GM19372 (cell line): ENCODE measurements around the gene FHDC1.

Experiments
- ATAC-seq: cut with Tn5 transposase; IDR thresholded peaks from one replicate; pipeline ENCODE4 v1.9.1; 2021; ENCODE audit warnings: mild to moderate bottlenecking, low read depth, moderate library complexity; ENCODE audit not compliant: unreplicated experiment

FHDC1 gene

DNA sequence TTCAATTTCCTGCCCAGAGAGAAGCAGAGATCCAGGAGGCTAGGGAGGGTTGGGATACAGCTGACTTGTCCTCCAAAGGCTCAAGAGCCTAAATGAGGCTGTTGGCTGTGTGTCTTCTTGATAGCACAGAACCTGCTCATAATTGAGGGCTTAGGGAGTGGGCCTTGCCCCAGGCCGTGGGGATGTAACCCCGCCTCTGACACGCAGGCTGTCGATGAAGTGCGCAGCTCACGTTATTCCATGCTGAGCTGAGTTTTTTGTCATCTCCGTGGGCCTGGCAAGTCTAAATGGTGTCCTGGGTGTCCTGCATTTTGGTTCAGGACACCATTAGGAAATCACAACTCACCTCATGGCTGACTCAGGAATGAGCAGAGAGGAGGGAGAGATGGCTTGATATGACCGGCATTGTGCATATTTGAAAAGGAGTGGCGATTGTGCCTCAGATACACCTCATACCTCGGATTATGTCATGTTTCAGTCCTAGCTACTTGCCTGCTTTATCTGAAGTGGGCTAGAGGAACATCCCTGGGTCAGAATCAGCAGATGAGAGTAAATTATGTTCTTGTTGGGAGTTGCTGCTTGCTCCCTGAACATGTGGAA is 43.7 kb downstream of the FHDC1 start:
- no peak for ATAC-seq

DNA sequence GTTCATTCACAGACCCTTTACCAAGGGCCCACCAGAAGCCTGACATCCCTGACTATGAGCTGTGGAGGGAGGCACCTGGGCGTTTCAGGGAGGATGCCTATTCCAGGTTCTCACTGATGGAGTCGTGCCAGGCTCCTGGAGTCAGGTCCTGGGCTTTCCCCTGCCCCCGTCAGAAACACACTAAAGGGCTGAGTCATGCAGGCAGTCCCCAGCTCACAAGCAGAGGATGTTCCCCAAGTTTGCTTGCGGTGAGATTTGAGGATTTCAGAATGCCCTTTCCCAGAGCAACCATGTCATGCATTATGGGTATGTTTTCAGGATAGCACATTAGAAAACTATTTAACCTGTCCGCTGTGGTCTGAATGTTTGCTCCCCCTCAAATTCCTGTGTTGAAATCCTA is 45.2 kb downstream of the FHDC1 start:
- no peak for ATAC-seq

DNA sequence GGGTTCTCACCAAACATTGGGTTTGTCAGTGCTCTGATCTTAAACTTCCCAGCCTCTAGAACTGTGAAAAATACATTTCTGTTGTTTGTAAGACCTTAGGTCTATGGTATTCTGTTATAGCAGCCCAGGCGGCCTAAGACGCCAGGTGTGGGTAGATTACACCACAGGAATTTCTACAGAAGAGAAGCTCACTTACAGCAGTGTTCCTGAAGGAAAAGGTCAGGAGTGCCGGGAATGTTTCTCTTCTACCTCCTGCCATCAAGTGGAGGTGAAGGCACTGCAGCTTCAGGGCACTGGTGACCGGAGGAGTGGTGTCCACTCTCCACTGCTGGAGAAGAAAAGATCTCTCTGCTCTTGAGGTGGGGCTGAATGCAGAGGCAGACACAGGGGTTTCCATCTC is 45.7 kb downstream of the FHDC1 start:
- no peak for ATAC-seq

DNA sequence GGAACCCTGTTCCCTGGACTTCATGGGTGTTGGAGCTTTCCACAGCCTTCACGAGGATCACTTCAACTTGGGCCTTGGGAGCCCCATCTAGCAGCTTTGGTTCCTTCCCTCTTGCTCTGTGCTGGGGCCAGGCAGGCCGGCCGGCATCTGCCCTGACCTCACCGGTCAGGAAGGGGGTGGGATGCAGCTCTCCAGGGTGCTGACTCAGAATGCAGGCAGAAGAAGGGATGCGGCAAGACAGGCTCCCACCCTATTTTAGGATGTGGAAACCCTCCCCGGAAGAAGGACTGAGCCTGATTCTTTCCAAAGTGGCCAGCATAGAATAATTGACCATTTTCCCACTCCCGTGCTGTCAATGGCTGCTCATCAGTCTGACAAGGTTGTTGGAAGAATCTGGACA is 47.1 kb downstream of the FHDC1 start:
- no peak for ATAC-seq

DNA sequence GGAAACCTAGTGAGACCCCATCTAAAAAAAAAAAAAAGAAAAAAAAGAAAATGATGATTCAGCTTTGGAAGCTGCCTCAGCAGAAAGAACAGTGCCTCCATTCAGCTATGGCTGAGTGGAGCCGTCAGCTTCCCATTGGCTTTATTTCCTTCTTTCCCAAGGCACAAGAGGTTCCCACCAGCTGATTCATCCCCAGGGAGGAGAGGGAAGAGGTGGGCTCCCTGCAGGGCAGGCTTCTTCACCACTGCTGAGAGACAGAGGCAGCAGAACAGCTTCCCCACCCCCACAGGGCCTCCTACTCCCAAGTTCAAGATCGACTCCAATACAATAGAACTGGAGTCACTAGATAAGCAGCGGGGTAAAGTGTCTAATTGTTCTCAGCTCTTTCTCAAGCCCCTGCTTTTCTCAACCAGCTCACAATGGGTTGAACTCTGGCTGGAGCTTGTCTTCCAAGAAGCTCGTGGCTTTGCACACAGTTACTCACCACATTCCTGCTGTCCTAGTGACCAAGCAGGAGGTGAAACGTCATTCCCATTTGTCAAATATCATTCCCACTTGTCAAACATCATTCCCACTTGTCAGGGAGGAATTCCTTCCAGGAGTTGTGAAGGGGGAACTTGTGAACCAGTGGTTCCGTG is 47.8 kb downstream of the FHDC1 start:
- ATAC-seq = no peak

DNA sequence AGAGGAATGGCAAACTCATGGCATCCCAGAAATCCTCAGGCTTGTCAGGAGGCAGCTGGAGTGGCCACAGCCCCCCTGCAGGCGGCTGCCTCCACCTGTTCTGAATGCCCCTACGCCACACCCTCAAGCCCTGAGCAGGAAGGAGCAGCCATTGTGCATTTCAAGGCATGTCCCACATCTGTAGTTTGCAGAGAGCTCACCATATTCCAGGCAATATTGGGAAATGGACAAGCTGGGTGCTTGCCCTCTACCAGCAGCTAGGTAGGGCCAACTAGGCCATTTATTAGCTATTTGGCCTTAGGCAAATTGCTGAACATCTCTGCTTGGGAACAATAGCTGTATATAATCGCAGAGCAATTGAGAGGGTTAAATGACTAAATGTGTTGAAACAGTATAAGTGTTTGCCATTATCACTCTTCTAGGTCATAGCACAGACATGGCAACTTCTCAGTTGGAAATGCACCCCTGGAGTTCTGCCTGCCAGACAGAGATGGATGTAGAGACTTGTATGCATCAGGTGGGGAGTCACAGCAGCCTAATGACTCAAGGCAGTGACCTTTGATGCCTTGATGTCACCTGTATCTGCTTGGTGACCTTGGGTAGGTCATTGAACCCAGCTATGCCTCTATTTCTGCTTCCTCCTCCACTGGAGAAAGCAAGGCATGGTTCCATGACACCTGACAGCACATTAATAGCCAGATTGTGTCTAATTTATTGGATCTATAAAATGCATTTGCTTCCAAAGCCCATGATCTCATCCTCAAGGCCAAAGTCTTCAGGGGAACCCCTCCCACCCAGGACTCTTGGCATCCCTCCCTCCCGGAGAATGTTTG is 52.8 kb downstream of the FHDC1 start:
- no peak for ATAC-seq

DNA sequence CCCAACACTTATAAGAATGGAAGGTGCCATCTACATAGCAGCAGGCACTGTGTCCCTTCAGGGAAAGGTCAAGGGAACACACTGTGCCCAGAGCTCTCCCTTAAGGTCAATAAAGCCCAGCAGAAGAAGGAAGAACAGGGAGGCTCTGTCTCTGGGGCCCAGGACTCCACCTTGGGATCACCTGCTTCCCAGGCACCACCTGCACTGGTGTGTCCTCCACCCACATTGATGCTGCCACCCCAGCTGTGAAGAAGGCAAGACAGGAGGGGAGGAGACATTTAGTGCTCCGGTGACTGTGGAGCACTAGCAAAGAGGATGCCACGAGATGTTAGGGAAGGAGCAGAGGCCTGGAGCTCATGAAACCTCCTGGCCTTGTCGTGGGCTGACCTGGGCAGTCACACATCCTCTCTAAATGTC is 53.4 kb downstream of the FHDC1 start:
- no peak for ATAC-seq

DNA sequence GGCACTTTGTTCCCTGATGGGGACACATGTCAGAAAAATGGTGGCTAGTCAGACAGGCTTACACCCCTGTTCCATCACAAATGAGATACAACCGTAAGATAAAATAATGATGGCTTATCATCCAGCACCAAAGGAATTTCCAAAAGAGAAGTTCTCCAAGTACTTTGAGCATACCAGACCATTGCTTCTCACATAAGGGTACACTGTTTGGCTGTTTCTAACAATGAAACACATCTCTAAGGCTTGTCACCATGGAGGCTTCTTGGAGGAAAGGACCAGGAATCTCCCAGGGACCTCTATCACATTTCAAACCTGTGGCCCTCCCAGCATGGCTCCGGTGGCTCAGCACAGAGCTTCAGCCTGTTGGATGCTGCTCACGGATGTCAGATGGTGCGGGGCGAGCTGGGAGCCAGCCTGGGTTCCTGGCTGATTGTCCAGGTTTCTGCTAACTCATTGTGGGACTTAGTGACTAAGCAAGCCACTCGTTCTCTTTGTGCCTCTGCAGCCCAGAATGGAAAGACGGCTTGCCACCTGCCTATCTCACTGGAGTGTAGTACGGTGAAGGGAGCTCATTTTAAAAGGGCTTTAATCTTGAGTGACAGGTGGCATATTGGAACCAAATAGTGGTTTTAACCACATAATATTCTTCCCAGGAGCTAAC is 54.5 kb downstream of the FHDC1 start:
- no peak for ATAC-seq

DNA sequence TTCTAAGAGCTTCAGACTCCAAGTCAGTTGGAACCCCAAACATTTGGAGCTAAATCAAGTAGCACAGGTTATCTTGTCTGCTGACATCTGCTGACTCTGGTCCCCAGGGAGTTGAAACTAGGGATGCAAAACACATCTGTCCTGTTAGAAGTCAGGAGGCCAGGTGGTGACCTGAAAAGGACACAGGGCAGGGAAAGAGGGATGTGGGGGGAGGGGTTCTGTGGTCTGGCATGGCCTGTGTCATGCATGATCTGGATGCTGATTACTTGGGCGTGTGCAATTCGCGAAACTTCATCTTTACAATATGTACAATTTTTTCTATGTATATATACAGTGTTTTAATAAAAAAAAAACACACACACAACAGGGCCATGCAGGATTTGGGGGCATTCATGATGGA is 55.3 kb downstream of the FHDC1 start:
- ATAC-seq = no peak

DNA sequence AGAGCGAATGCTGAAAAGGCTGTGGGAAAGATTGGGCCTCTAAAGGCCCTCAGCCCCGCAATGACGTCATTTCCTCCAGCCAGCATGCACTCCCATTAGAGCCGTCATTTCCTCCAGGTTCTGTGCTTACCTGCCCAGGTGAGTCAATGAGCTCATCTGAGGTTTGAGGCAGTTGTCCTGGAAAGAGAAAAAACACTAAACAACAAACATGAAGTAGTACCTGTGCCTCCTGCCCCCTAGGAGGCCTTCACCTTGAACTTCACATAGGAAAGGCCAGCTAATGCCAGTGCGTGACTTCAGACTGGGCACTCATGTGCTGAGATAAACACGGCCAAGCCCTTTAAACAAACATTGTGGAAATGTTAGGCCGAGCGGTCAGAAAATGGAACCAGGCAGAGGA is 55.9 kb downstream of the FHDC1 start:
- ATAC-seq = no peak

DNA sequence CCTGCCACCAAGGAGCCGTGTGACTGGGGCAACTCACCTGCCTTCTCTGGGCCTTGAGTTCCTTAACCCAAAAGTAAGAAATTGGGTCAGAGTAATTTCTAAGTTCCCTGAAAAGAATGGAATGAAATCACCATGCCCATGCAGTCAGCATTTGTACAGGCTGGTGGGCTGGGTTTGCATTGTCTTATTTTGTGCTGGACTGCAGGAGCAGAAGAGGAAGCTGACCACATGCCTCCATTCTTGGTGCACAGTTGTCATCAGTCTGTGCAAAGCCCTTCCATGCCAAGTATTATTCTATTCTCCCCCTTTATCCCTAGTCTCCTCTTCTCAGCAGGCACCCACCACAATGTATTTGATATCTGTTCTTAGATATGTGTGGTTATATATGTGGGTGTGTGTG is 56.3 kb downstream of the FHDC1 start:
- no peak for ATAC-seq

DNA sequence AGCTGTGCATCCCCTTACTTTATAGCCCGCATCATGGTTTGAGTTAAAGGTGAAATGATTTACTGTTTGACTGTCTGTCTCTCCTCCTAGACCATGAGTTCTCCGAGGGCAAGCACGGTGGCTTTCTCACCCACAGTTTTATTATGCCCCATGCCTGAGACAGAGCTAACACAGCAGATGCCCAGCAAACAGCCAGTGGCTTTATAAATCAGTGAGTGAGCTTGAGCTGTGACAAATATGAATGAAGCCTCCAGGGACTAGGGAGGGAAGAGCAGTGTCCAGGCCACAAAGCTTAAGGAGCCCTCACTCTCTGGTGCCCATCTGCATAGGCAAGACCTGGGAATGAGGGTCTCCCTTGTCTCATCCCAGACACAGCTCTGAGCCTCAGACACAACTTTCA is 57.9 kb downstream of the FHDC1 start:
- no peak for ATAC-seq

DNA sequence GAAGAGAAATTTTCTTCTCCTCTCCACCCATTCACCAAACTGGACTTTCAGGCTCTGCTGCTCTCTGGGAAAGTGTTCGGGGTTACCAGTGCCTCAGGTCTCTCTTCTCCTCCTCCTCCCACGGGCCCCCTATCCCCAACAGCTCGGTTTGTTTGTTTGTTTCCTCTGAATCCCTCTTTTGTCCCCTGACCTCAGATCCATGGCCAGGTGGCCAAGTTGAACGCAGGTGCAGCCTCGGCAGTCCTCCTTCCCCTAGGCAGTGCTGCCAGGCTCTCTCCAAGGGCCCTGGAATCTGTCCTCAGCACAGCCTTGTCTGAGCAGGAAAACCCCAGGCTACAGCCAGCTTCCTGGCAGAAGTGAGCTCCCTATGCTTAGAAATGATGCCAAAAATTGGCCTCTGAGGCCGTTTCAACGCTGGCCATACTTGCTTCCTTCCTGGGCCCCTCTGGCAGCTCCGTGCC is 60.0 kb downstream of the FHDC1 start:
- no peak for ATAC-seq

DNA sequence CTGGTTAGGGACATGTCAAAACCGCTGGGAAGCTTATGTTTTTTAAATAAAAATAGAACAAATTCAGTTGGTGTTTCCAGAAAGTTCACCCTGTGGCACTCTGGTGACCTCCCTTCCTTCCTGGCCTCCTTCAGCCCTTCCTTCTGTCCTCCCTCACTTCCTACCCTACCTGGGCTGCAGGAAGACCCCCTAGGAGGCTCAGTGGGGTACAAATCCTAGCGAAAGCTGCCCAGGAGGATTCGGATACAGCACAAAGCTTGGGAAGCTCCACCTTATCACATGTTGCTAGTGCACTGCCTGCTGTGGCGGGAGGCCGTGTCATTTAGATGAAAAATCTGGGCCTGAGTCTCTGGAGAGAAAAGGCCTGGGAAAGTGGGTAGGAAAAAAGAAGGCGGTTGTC is 60.5 kb downstream of the FHDC1 start:
- ATAC-seq = no peak

DNA sequence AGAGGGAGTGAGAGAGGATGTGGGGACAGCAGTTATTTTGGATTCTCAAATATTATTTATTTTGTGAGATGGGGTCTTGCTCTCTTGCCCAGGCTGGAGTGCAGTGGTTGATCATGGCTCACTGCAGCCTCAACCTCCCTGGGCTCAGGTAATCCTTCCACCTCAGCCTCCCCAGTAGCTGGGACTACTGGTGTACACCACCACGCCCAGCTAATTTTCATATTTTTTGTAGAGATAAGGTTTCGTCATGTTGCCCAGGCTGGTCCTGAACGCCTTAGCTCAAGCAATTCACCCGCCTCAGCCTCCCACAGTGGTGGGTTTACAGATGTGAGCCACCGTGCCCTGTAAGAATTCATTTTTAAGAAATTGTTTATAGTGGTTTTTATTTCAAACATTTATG is 61.2 kb downstream of the FHDC1 start:
- ATAC-seq = no peak

DNA sequence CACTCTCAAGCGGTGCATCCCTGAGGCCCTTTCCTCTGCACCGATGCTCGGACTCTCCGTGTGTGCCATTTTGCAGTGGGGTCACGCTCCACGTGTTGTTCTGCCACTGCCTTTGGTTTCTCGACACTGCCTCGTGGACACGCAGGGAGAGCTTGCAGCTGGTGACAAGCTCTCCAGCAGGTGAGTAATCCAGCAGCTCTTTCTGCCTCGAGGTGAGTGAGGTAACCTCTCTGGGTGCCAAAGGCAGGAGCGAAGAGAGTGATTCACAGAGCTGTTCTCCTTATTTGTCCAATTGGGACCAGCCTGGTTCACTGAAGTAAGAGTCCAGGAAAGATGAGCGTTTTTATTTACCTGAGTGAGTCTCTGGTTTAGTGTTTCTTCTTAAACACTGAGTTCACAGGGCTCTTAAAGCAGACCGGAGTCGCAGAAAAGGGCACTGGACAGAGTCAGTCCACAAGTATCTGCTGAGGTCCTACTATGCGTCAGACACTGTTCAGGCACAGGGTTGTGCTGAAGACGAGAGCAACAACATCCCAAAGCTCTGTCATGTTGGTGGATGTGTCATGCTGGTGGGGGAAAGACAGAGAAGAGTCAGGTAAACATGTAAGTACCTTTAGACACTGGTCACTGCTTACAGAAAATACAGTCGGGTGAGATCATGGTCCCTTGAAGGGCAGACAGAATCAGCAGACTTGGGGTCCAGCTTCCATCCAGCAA is 61.8 kb downstream of the FHDC1 start:
- no peak for ATAC-seq

DNA sequence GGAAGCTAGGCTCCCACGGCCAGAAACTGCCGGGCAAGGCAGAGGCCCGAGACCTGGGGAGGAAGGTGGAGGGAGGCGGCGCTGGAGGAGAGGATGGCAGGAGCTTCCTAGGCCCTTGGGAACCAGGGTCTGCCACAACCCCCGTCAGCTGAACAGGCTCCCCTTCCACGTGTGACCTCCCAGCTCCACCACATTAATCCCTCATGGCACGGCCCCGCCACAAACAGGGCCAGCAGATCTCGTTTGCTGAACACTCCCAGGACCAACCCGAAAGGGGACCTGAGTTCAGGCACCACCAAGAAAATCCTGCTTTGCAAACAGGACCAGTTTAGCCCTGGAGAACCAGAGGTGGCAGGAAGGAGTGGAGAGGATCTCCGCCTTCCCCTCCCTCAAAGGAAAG is 62.7 kb downstream of the FHDC1 start:
- ATAC-seq = no peak

DNA sequence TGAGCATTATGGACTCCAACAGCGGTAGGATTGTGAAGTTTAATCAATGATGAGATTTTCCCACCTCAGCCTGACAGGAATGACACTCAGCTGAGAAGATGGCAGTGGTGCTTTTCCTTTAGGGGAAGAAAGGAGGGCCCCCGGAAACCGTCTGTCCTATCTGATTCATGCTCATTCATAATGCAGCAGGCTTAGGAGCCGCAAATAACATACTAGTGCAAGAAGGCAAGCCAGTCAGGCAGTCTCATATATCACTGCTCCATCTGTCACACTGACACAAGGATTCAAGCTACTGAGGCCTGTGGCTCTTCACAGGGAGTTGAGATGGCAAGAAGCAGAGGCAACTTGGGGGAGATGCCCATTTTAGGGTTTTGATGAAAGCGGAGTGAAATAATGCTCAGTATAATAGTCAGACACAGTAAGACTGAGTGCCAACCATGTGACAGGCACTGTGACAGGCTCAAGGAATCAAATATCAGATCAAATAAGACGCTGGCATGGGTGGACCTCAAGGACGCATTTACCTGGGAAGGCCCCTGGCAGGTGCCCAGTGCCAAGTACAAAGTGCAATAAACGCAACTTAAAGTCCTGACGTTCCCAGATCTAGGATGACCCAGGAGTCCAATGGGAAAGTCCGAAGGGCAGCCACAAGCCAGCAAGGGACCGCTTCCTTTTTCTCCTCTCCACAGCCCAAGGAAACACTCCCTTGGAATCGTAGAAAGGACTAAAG is 63.4 kb downstream of the FHDC1 start:
- no peak for ATAC-seq

DNA sequence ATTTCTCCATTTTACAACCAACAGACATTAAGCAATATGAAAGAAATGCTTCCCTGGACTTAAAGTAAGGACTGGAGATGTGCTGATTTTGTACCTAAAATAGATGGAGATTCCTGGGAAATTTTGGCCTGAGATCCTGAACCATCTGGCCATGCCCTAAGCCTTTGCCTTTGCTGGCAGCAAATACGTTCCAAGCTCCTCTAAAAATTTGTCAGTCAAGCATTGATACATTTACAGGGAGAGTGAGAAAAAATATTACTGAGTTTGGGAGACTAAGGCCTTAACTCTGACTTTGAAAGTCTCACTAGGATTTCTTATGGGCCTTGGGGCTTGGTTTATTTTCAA is 63.9 kb downstream of the FHDC1 start:
- no peak for ATAC-seq

DNA sequence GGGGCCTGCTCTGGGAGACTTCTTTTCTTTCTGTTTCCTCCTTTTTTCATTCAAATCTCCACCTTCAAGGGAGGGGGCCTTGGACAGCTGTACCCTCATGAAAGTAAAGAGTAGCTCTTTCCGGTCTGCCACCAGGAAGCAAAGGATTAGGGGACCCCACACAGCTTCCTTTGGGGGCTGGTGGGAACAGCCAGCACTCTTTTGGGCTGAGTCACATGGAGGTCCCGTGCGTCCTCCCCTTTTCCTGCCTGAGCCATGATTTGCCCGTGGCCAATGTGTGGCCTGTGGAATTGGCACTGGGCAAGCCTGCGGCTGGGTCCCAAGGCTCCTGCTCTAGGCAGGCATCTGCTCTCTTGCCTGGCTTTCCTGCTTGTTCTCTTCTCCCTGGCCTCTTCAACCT is 65.5 kb downstream of the FHDC1 start:
- ATAC-seq = no peak
